Breast epithelium (tissue), 4 donors: ENCODE results near the gene ZNF30. TPM values are rescaled to one million over a fixed set of nuclear protein-coding genes. Genes with fewer than 3 reads are reported as not detected.
A peak's percentile ranks its signal among the peaks of the same experiment; 100 is the strongest.
"Not testable (repeated sequence)": the region's sequence is repeated elsewhere in the genome, so short reads cannot be mapped to it uniquely, and the experiment has no call there.

Experiments
- DNase-seq, 2 donors: peaks; one replicate each; pipeline ENCODE4 v3.0.0-alpha.2; 2019; ENCODE audit warnings: low spot score in 2 of 2
- H3K27ac ChIP-seq, 2 donors: fragments of 200-600 bp; sonication (generic) in 1 of 2; one replicate each; pipeline ENCODE4 v1.5.1; 2016 to 2019; ENCODE audit warnings: mild to moderate bottlenecking in 1 of 2
- H3K27me3 ChIP-seq, 2 donors: fragments of 200-600 bp; sonication (generic) in 1 of 2; one replicate each; pipeline versions ENCODE4 v1.5.1 to v1.6.0; 2017 to 2019; ENCODE audit warnings: control low read depth in 1 of 2, mild to moderate bottlenecking in 1 of 2
- H3K36me3 ChIP-seq: fragments of 200-600 bp; one replicate; pipeline ENCODE4 v1.5.1; 2019
- H3K4me1 ChIP-seq, 2 donors: fragments of 200-600 bp; sonication (generic); one replicate each; pipeline ENCODE4 v1.5.1; 2016 to 2019; ENCODE audit warnings: control low read depth in 1 of 2
- H3K4me3 ChIP-seq, 3 donors: fragments of 200-600 bp; sonication (generic); 1 replicate in 2 of 3; 2 replicates in 1 of 3; pipeline ENCODE4 v1.5.1; 2016 to 2019; ENCODE audit warnings: mild to moderate bottlenecking in 3 of 3, moderate library complexity in 2 of 3
- H3K9me3 ChIP-seq, 2 donors: fragments of 200-600 bp; sonication (generic) in 1 of 2; one replicate each; pipeline ENCODE4 v1.5.1; 2016 to 2019; ENCODE audit warnings: control low read depth in 1 of 2
- POLR2A ChIP-seq: fragments of 450-650 bp; IDR thresholded peaks from one replicate; pipeline ENCODE4 v1.6.1; 2016; ENCODE audit warnings: antibody characterized with exemption, mild to moderate bottlenecking, moderate library complexity
- POLR2AphosphoS5 ChIP-seq, 3 donors: sonication (generic); formaldehyde crosslinking; IDR thresholded peaks; one replicate each; pipeline ENCODE4 v1.6.1; 2017; ENCODE audit warnings: antibody characterized with exemption in 3 of 3
- intact Hi-C: fragments of 100-400 bp; cut with DNase I; formaldehyde crosslinking; loops from one replicate; pipeline ENCODE4 v1.15.1; 2023; ENCODE audit warnings: low total_unique reads
- total RNA-seq, 3 donors: library from RNA; depleted of rRNA; stranded (reverse); fragments of >200 nt; gene quantifications; one replicate each; pipeline ENCODE4 v1.1.0, GENCODE V29; 2016
- TF ChIP-seq, protein P1 (sequence below), 3 donors: fragments of 450-650 bp; IDR thresholded peaks; one replicate each; pipeline ENCODE4 v1.5.1; 2016 to 2017; ENCODE audit warnings: antibody characterized with exemption in 3 of 3, mild to moderate bottlenecking in 3 of 3, moderate library complexity in 3 of 3

ZNF30 gene
- total RNA-seq, 3 donors from 2014 or later: 1.6 to 3.8 (median 2.0) TPM

DNA sequence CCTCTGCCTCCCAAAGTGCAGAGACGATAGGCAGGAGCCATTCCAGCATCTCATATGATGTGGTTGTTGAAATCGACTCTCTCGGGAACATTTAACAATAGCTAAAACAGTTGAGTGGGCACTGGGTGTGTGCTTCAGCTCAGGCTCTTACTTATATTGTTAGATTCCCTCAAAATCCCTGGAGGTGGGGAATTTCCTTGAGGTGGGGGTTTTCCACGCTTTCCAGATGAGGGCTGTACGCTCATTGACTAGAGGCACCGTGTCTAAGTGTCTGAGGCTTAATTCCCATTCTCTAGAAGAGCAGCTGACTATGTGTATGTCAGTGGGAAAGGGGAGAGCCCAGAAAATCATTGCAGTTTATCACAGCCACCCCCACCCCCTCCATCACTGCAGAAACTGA, 62.6 kb downstream of the ZNF30 start:
- intact Hi-C loops: no loop called here
- TF ChIP-seq, protein P1, sequence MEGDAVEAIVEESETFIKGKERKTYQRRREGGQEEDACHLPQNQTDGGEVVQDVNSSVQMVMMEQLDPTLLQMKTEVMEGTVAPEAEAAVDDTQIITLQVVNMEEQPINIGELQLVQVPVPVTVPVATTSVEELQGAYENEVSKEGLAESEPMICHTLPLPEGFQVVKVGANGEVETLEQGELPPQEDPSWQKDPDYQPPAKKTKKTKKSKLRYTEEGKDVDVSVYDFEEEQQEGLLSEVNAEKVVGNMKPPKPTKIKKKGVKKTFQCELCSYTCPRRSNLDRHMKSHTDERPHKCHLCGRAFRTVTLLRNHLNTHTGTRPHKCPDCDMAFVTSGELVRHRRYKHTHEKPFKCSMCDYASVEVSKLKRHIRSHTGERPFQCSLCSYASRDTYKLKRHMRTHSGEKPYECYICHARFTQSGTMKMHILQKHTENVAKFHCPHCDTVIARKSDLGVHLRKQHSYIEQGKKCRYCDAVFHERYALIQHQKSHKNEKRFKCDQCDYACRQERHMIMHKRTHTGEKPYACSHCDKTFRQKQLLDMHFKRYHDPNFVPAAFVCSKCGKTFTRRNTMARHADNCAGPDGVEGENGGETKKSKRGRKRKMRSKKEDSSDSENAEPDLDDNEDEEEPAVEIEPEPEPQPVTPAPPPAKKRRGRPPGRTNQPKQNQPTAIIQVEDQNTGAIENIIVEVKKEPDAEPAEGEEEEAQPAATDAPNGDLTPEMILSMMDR (IDR thresholded peaks at IDR 0.05): no peak
- TF ChIP-seq POLR2A: no peak
- no peak for TF ChIP-seq POLR2AphosphoS5 (IDR thresholded peaks at IDR 0.05)
- H3K27me3 ChIP-seq: no peaks in the 10 kb centered on the region
- DNase-seq: no peak
- H3K9me3 ChIP-seq: no peaks in the 10 kb centered on the region
- H3K27ac ChIP-seq: no peak overlapping the region
- no peak overlapping the region for H3K4me3 ChIP-seq
- no peaks in the 10 kb centered on the region for H3K4me1 ChIP-seq
- no peaks in the 10 kb centered on the region for H3K36me3 ChIP-seq

DNA sequence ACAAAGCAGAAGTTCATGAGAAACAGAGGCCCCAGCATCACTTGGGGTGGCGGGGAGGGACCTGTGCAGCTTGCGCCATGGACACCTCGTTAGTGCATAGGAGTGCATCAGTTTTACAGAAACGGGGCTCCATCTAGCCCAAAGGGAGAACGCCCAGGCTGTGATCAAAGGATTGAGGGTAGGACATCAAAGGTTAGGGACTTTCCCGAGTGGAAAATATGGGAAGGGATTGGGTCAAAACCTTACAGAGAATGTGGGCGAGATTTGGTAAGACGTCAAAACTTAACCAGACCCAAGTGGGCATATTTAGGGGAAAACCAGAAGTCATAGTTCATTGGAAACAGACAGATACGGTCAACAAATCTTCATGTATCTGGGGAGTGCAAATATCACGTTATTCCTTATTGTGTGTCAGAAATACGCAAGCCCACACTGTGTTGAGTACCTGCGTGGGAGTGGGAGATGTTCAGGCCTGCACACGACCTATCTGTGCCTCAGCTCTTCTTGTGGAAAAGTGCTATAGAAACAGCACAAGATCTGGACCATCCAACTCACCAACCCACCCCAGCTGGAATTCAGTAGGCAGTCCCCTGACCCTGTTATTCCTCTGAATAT, 64.0 kb downstream of the ZNF30 start:
- H3K9me3 ChIP-seq: no peaks in the 10 kb centered on the region
- no peak for DNase-seq
- intact Hi-C loops: no loop called here
- H3K36me3 ChIP-seq: no peaks in the 10 kb centered on the region
- TF ChIP-seq, protein P1 (IDR thresholded peaks at IDR 0.05): no peak
- TF ChIP-seq POLR2AphosphoS5 (IDR thresholded peaks at IDR 0.05): no peak
- TF ChIP-seq POLR2A: no peak
- H3K4me3 ChIP-seq: no peak overlapping the region
- H3K27me3 ChIP-seq: no peaks in the 10 kb centered on the region
- H3K27ac ChIP-seq: no peak overlapping the region
- no peaks in the 10 kb centered on the region for H3K4me1 ChIP-seq

DNA sequence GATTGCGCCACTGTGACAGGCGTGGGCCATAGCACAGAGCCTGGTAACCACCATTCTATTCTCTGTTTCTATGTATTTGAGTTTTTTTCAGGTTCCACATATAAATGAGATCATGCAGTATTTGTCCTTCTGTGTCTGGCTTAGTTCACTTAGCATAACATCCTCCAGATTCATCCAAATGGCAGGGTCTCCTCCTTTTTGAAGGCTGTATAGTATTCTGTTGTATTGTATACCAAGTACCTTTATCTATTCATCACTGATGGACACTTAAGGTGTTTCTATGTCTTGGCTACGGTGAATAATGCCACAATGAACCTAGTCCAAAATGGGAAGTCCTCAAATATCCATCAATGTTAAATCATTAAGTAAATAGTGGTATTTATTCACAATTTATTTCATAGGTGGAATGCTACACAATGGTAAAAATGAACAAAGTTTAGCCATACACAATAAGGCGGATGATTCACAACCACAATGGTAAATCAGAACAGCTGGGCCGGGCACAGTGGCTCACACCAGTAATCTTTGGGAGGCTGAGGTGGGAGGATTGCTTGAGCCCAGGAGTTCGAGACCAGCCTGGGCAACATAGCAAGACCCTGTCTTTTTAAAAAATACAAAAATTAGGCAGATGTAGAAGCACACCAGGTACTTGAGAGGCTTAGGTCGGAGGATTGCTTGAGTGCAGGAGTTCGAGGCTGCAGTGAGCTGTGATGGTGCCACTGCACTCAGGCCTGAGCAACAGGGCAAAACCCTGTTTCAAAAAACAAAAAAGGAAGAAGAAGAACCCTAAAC, 65.0 kb downstream of the ZNF30 start:
- H3K36me3 ChIP-seq: no peaks in the 10 kb centered on the region
- no peak for TF ChIP-seq POLR2AphosphoS5 (IDR thresholded peaks at IDR 0.05)
- no peak for TF ChIP-seq POLR2A
- no peak for DNase-seq
- no peaks in the 10 kb centered on the region for H3K9me3 ChIP-seq
- intact Hi-C loops: no loop called here
- H3K27ac ChIP-seq: no peak overlapping the region
- no peak overlapping the region for H3K4me3 ChIP-seq
- no peaks in the 10 kb centered on the region for H3K27me3 ChIP-seq
- no peaks in the 10 kb centered on the region for H3K4me1 ChIP-seq

DNA sequence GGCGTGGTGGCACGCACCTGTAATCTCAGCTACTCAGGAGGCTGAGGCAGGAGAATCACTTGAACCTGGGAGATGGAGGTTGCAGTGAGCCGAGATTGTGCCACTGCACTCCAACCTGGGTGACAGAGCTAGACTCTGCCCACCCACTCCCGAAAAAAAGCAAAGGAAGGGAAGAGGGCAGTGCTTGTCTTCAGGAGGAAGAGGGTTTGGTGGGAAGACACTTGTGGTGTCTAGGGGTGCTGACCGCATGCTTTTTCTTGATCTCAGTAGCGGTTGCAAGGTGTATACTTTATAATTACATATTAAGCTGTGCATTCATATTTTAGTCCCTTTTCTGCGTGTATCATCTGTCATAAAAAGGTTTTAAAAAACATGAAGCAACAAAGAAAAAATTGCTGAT, 65.9 kb downstream of the ZNF30 start:
- intact Hi-C loops, H3K9me3 ChIP-seq, H3K4me1 ChIP-seq: not testable (repeated sequence)

DNA sequence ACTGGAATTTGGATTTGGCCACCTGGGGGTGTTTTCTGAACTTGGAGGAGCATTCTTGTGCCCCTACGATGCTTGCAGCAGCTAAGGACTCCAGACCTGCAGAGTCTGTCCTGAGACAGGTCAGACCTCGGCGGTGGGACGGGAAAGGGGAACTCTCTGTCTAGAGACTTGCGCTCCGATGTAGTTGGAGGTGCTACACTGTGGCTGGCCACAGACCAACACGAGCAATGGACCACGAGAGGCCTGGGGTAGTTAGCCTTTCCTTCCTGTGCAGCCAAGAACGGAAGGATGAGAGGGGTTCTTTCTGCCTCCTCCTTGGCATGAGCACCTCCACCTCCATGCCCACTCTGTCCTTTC, 67.6 kb downstream of the ZNF30 start:
- no peak for DNase-seq
- Histone ChIP-seq H3K4me1 (no peaks in the 10 kb centered on the region), H3K36me3 (no peaks in the 10 kb centered on the region), H3K27ac (peak overlapping the region; percentile 48 to 66), H3K4me3 (no peak overlapping the region), H3K9me3 (no peaks in the 10 kb centered on the region), H3K27me3 (no peaks in the 10 kb centered on the region)
- TF ChIP-seq POLR2AphosphoS5 (IDR thresholded peaks at IDR 0.05) (no peak), POLR2A (no peak)
- TF ChIP-seq, protein P1 (IDR thresholded peaks at IDR 0.05): no peak
- intact Hi-C loops: no loop called here

More for the DNA sequence above, 65.9 kb downstream of the ZNF30 start:
- not testable (repeated sequence) for DNase-seq, H3K4me3 ChIP-seq, H3K27me3 ChIP-seq, H3K36me3 ChIP-seq, H3K27ac ChIP-seq

Other genes starting within 250 kb of the ZNF30 start
- 1 to 10 TPM in 1 of 3 donors, under 1 TPM in 2; 0.80 to 5.6 (median 0.98) TPM for gene SCGB2B2, start 249.7 kb upstream of the ZNF30 start, total RNA-seq
- 10 to 100 TPM; 24.2 to 54.2 (median 33.1) TPM for gene ZNF302, start 249.2 kb upstream of the ZNF30 start, total RNA-seq
- 10 to 100 TPM; 15.7 to 48.3 (median 22.0) TPM for gene ZNF181, start 192.7 kb upstream of the ZNF30 start, total RNA-seq
- gene ZNF599, start 153.7 kb upstream of the ZNF30 start, total RNA-seq: 10 to 100 TPM in 1 of 3 donors, 1 to 10 TPM in 2; 5.6 to 12.7 (median 8.2) TPM
- 10 to 100 TPM in 2 of 3 donors, 1 to 10 TPM in 1; 6.4 to 11.6 (median 11.1) TPM for gene ZNF792, start 37.3 kb downstream of the ZNF30 start, total RNA-seq
- gene GRAMD1A, start 73.4 kb downstream of the ZNF30 start, total RNA-seq: 10 to 100 TPM; 30.6 to 56.0 (median 38.6) TPM
- gene SCN1B, start 103.6 kb downstream of the ZNF30 start, total RNA-seq: 10 to 100 TPM in 1 of 3 donors, 1 to 10 TPM in 2; 5.1 to 14.6 (median 8.5) TPM
- gene HPN, start 114.8 kb downstream of the ZNF30 start, total RNA-seq: 10 to 100 TPM in 1 of 3 donors, 1 to 10 TPM in 2; 1.8 to 18.0 (median 8.5) TPM
- gene FXYD3, start 188.9 kb downstream of the ZNF30 start, total RNA-seq: 100 to 1,000 TPM in 2 of 3 donors, not detected in 1; 135 to 318 TPM
- gene LGI4, start 208.2 kb downstream of the ZNF30 start, total RNA-seq: 10 to 100 TPM in 1 of 3 donors, 1 to 10 TPM in 2; 4.3 to 37.8 (median 5.3) TPM
- 10 to 100 TPM; 15.5 to 75.5 (median 34.7) TPM for gene FXYD1, start 211.9 kb downstream of the ZNF30 start, total RNA-seq
- not detected for gene FXYD7, start 216.4 kb downstream of the ZNF30 start, total RNA-seq
- gene FXYD5, start 227.8 kb downstream of the ZNF30 start, total RNA-seq: 10 to 100 TPM; 52.4 to 56.7 (median 56.2) TPM